Mesothelial cell of epicardium (in vitro differentiated cells): Measurements from ENCODE around the gene PDCD1. TPM values are rescaled to one million over a fixed set of nuclear protein-coding genes. Genes with fewer than 3 reads are reported as not detected.

ENCODE experiments used
- DNase-seq, 2 experiments: peaks; one replicate each; pipeline ENCODE4 v3.0.0; 2021; ENCODE audit warnings: low spot score in 2 of 2; ENCODE audit not compliant: unreplicated experiment in 2 of 2
- H3K27ac Mint-ChIP-seq: 2 replicates; pipeline ENCODE4 v1.8.0; 2021; ENCODE audit warnings: mixed read lengths
- H3K27me3 Mint-ChIP-seq: 2 replicates; pipeline ENCODE4 v1.8.0; 2021; ENCODE audit warnings: low read depth, mixed read lengths
- H3K36me3 Mint-ChIP-seq: 2 replicates; pipeline ENCODE4 v1.8.0; 2021; ENCODE audit warnings: mixed read lengths
- H3K4me1 Mint-ChIP-seq: 2 replicates; pipeline ENCODE4 v1.8.0; 2021; ENCODE audit warnings: mixed read lengths
- H3K4me3 Mint-ChIP-seq: 2 replicates; pipeline ENCODE4 v1.8.0; 2021; ENCODE audit warnings: mild to moderate bottlenecking, moderate library complexity, mixed read lengths
- H3K9me3 Mint-ChIP-seq: 2 replicates; pipeline ENCODE4 v1.8.0; 2021; ENCODE audit warnings: mixed read lengths
- CTCF ChIP-seq: fragments of 200-600 bp; sonication (generic); IDR thresholded peaks from one replicate; pipeline ENCODE4 v1.5.0; 2021; ENCODE audit warnings: antibody characterized with exemption; ENCODE audit not compliant: unreplicated experiment
- total RNA-seq: library from RNA; stranded (reverse); gene quantifications from 3 replicates; pipeline ENCODE4 v1.2.1, GENCODE V29; 2021

PDCD1 gene
- total RNA-seq, 1 donor from 2014 or later, result not detected

- Mint-ChIP-seq H3K9me3 (no peaks in the 10 kb centered on the region), H3K27ac (no peak overlapping the region), H3K4me1 (peaks cover 13% of the 10 kb centered on the region), H3K27me3 (peaks cover 35% of the 10 kb centered on the region), H3K36me3 (no peaks in the 10 kb centered on the region), H3K4me3 (peak overlapping the region; percentile 63)
- no peak for TF ChIP-seq CTCF
- no peak for DNase-seq
Measured at GRCh38 chr2:241844831-241845578, 13.7 kb downstream of the PDCD1 start.

- Mint-ChIP-seq H3K4me1 (peaks cover 13% of the 10 kb centered on the region), H3K27ac (peak overlapping the region; percentile 47), H3K4me3 (peak overlapping the region; percentile 63), H3K36me3 (no peaks in the 10 kb centered on the region), H3K9me3 (no peaks in the 10 kb centered on the region), H3K27me3 (peaks cover 40% of the 10 kb centered on the region)
- peak; percentile 58 to 76 for DNase-seq
- no peak for TF ChIP-seq CTCF
Measured at GRCh38 chr2:241844066-241844728, 14.5 kb downstream of the PDCD1 start.

GRCh38 chr2:241843321-241844065 is 15.2 kb downstream of the PDCD1 start:
- no peak for TF ChIP-seq CTCF
- H3K36me3 Mint-ChIP-seq, result no peaks in the 10 kb centered on the region
- H3K4me3 Mint-ChIP-seq, result peak overlapping the region; percentile 34
- DNase-seq, result no peak
- H3K4me1 Mint-ChIP-seq, result peaks cover 13% of the 10 kb centered on the region
- H3K27me3 Mint-ChIP-seq, result peaks cover 38% of the 10 kb centered on the region
- no peak overlapping the region for H3K27ac Mint-ChIP-seq
- no peaks in the 10 kb centered on the region for H3K9me3 Mint-ChIP-seq

GRCh38 chr2:241842620-241843211 is 16.0 kb downstream of the PDCD1 start:
- DNase-seq, result no peak
- peak overlapping the region; percentile 34 for H3K4me3 Mint-ChIP-seq

More at GRCh38 chr2:241842620-241843211, 16.0 kb downstream of the PDCD1 start:
- Mint-ChIP-seq H3K27me3 (peaks cover 46% of the 10 kb centered on the region), H3K27ac (no peak overlapping the region), H3K4me1 (peaks cover 13% of the 10 kb centered on the region), H3K36me3 (no peaks in the 10 kb centered on the region), H3K9me3 (no peaks in the 10 kb centered on the region)
- no peak for TF ChIP-seq CTCF
